GM23338 (cell line): ENCODE data around the gene ABL1. TPM values are rescaled to one million over a fixed set of nuclear protein-coding genes. Genes with fewer than 3 reads are reported as not detected.

Experiments
- ATAC-seq: fragments of 200-7000 bp; cut with Tn5 transposase; 3 replicates; pipeline ENCODE4 v1.9.1; 2020
- DNase-seq: peaks from one replicate; pipeline ENCODE4 v3.0.0-alpha.2; 2015; ENCODE audit warnings: low spot score
- H2AFZ ChIP-seq: fragments of 200-600 bp; sonication (generic); 2 replicates; pipeline ENCODE4 v1.8.0; 2016; ENCODE audit warnings: antibody characterized with exemption, mild to moderate bottlenecking, moderate library complexity
- H3F3A ChIP-seq: fragments of 200-600 bp; sonication (generic); replicated peaks from 2 replicates; pipeline ENCODE4 v1.8.0; 2017; ENCODE audit warnings: antibody characterized with exemption, mixed run types, low read depth
- H3K27ac ChIP-seq: fragments of 200-600 bp; sonication (generic); 2 replicates; pipeline ENCODE4 v1.6.1; 2016; ENCODE audit warnings: low read depth
- H3K27me3 ChIP-seq: fragments of 200-600 bp; sonication (generic); 2 replicates; pipeline ENCODE4 v1.8.0; 2016; ENCODE audit warnings: mild to moderate bottlenecking, mixed run types, moderate library complexity; ENCODE audit not compliant: insufficient read depth
- H3K36me3 ChIP-seq: fragments of 200-600 bp; sonication (generic); 2 replicates; pipeline ENCODE4 v1.8.0; 2016; ENCODE audit warnings: mild to moderate bottlenecking; ENCODE audit not compliant: insufficient read depth
- H3K4me1 ChIP-seq: fragments of 200-600 bp; sonication (generic); 2 replicates; pipeline ENCODE4 v1.8.0; 2016; ENCODE audit warnings: mild to moderate bottlenecking, moderate library complexity; ENCODE audit not compliant: insufficient read depth
- H3K4me2 ChIP-seq: fragments of 200-600 bp; sonication (generic); 2 replicates; pipeline ENCODE4 v1.7.1; 2017; ENCODE audit warnings: mixed run types
- H3K4me3 ChIP-seq: fragments of 200-600 bp; sonication (generic); 2 replicates; pipeline ENCODE4 v1.6.1; 2016; ENCODE audit warnings: mixed run types
- H3K79me2 ChIP-seq: fragments of 200-600 bp; sonication (generic); replicated peaks from 2 replicates; pipeline ENCODE4 v1.8.0; 2017; ENCODE audit warnings: mild to moderate bottlenecking; ENCODE audit not compliant: insufficient read depth
- H3K9me2 ChIP-seq: fragments of 200-600 bp; sonication (generic); 2 replicates; pipeline ENCODE4 v1.8.0; 2017; ENCODE audit not compliant: insufficient read depth
- H4K20me1 ChIP-seq: fragments of 200-600 bp; sonication (generic); replicated peaks from 2 replicates; pipeline ENCODE4 v1.8.0; 2017; ENCODE audit warnings: mild to moderate bottlenecking; ENCODE audit not compliant: insufficient read depth
- H3K27ac Mint-ChIP-seq: 2 replicates; pipeline ENCODE4 v1.8.0; 2020; ENCODE audit warnings: inconsistent platforms, mild to moderate bottlenecking, moderate library complexity, mixed read lengths
- H3K27me3 Mint-ChIP-seq: 3 replicates; pipeline ENCODE4 v1.8.0; 2022; ENCODE audit warnings: low read depth, mild to moderate bottlenecking, moderate library complexity, mixed read lengths, inconsistent platforms; ENCODE audit not compliant: insufficient read depth, poor library complexity
- H3K36me3 Mint-ChIP-seq: 3 replicates; pipeline ENCODE4 v1.8.0; 2021; ENCODE audit warnings: low read depth, mild to moderate bottlenecking, inconsistent platforms, moderate library complexity, mixed read lengths
- H3K4me1 Mint-ChIP-seq: 3 replicates; pipeline ENCODE4 v1.8.0; 2020; ENCODE audit warnings: mild to moderate bottlenecking, inconsistent platforms, mixed read lengths
- H3K4me3 Mint-ChIP-seq: 3 replicates; pipeline ENCODE4 v1.8.0; 2021; ENCODE audit warnings: moderate library complexity, mild to moderate bottlenecking, inconsistent platforms, mixed read lengths
- H3K9me3 Mint-ChIP-seq: 3 replicates; pipeline ENCODE4 v1.8.0; 2020; ENCODE audit warnings: moderate library complexity, mild to moderate bottlenecking, inconsistent platforms, mixed read lengths
- CREB1 ChIP-seq: fragments of 250-450 bp; sonication (Bioruptor Pico); IDR thresholded peaks from 2 replicates; pipeline ENCODE4 v1.5.0; 2020; ENCODE audit warnings: low read depth, mild to moderate bottlenecking, moderate library complexity
- EZH2 ChIP-seq: fragments of 200-600 bp; sonication (generic); IDR thresholded peaks from one replicate; pipeline ENCODE4 v1.8.0; 2017; ENCODE audit warnings: antibody characterized with exemption, mild to moderate bottlenecking, low read depth; ENCODE audit not compliant: unreplicated experiment
- EZH2phosphoT487 ChIP-seq: fragments of 200-600 bp; sonication (generic); IDR thresholded peaks from one replicate; pipeline ENCODE4 v1.8.1; 2018; ENCODE audit warnings: antibody characterized with exemption; ENCODE audit not compliant: unreplicated experiment
- JUNB ChIP-seq: IDR thresholded peaks from one replicate; pipeline ENCODE4 v1.6.1; 2016; ENCODE audit warnings: antibody characterized with exemption; ENCODE audit not compliant: unreplicated experiment
- NANOG ChIP-seq: IDR thresholded peaks from 2 replicates; pipeline ENCODE4 v1.6.1; 2016; ENCODE audit warnings: antibody characterized with exemption, borderline replicate concordance
- POLR2AphosphoS5 ChIP-seq: IDR thresholded peaks from 2 replicates; pipeline ENCODE4 v1.6.1; 2016; ENCODE audit warnings: antibody characterized with exemption, low read depth
- REST ChIP-seq: IDR thresholded peaks from one replicate; pipeline ENCODE4 v1.6.1; 2018; ENCODE audit warnings: antibody characterized with exemption; ENCODE audit not compliant: unreplicated experiment
- STAT1 ChIP-seq: IDR thresholded peaks from one replicate; pipeline ENCODE4 v1.6.1; 2016; ENCODE audit warnings: antibody characterized with exemption; ENCODE audit not compliant: unreplicated experiment
- ZNF114 ChIP-seq: fragments of 250-450 bp; sonication (Bioruptor Pico); IDR thresholded peaks from 2 replicates; pipeline ENCODE4 v1.5.0; 2020; ENCODE audit warnings: mild to moderate bottlenecking, moderate library complexity
- ZNF331 ChIP-seq: fragments of 250-450 bp; sonication (Bioruptor Pico); IDR thresholded peaks from 2 replicates; pipeline ENCODE4 v1.5.0; 2020; ENCODE audit warnings: low read depth, mild to moderate bottlenecking, moderate library complexity
- ZNF462 ChIP-seq: fragments of 250-450 bp; sonication (Bioruptor Pico); IDR thresholded peaks from 2 replicates; pipeline ENCODE4 v1.5.0; 2020; ENCODE audit warnings: mild to moderate bottlenecking, moderate library complexity
- polyA plus RNA-seq: library from polyadenylated mRNA; unstranded; fragments of >200 nt; fragmentation: Nextera tagmentation; extraction: Ambion mirVana; gene quantifications from 2 replicates; pipeline ENCODE4 v1.2.1, GENCODE V29; 2016
- total RNA-seq: library from RNA; depleted of rRNA; stranded (reverse); fragments of >200 nt; shearing (Covaris generic); gene quantifications from 2 replicates; pipeline ENCODE4 v1.2.3, GENCODE V29; 2014

The ABL1 gene
- total and polyA plus RNA-seq, 2 experiments from 2014 or later: 20.7 to 85.1 TPM

GRCh38 chr9:130933114-130934046, 98.3 kb downstream of the ABL1 start:
- peak; percentile 55 for DNase-seq
- Histone ChIP-seq H3K4me1 (peaks cover 43% of the 10 kb centered on the region), H3K36me3 (no peaks in the 10 kb centered on the region), H3K9me2 (no peaks in the 10 kb centered on the region), H3F3A (peaks cover 9% of the 10 kb centered on the region; the same call in 1 of the 2 replicates), H2AFZ (peak overlapping the region; percentile 74; the same call in 1 of the 2 replicates), H3K27me3 (peaks cover 17% of the 10 kb centered on the region), H4K20me1 (no peaks in the 10 kb centered on the region), H3K79me2 (no peaks in the 10 kb centered on the region), H3K4me2 (peak overlapping the region; percentile 67), H3K4me3 (0 out of 2 replicates have a peak overlapping the region, but pooled peaks have one; percentile 26), H3K27ac (no peak overlapping the region)
- Mint-ChIP-seq H3K9me3 (no peaks in the 10 kb centered on the region; the same call in 2 of the 3 replicates), H3K4me1 (peaks cover 51% of the 10 kb centered on the region), H3K27me3 (peaks cover 41% of the 10 kb centered on the region), H3K4me3 (peak overlapping the region; percentile 24; the same call in 1 of the 3 replicates), H3K36me3 (no peaks in the 10 kb centered on the region; the same call in 2 of the 3 replicates), H3K27ac (no peak overlapping the region)
- TF ChIP-seq POLR2AphosphoS5: no peak
- TF ChIP-seq NANOG: no peak
- peak; percentile 5 for ATAC-seq

GRCh38 chr9:130934246-130934645, 99.2 kb downstream of the ABL1 start:
- Histone ChIP-seq H3K4me1 (peaks cover 43% of the 10 kb centered on the region), H3K9me2 (no peaks in the 10 kb centered on the region), H3K4me2 (peak overlapping the region; percentile 60; the same call in 1 of the 2 replicates), H3K27ac (no peak overlapping the region), H3K4me3 (no peak overlapping the region), H3F3A (peaks cover 9% of the 10 kb centered on the region; the same call in 1 of the 2 replicates), H4K20me1 (no peaks in the 10 kb centered on the region), H2AFZ (no peak overlapping the region), H3K79me2 (no peaks in the 10 kb centered on the region), H3K36me3 (no peaks in the 10 kb centered on the region), H3K27me3 (peaks cover 24% of the 10 kb centered on the region)
- H3K27ac Mint-ChIP-seq: no peak overlapping the region
- H3K27me3 Mint-ChIP-seq: peaks cover 44% of the 10 kb centered on the region
- no peak for DNase-seq
- ATAC-seq: no peak
- peaks cover 51% of the 10 kb centered on the region for H3K4me1 Mint-ChIP-seq
- no peak overlapping the region for H3K4me3 Mint-ChIP-seq
- H3K36me3 Mint-ChIP-seq: no peaks in the 10 kb centered on the region; the same call in 2 of the 3 replicates
- H3K9me3 Mint-ChIP-seq: no peaks in the 10 kb centered on the region; the same call in 2 of the 3 replicates
- TF ChIP-seq REST (no peak), JUNB (no peak), POLR2AphosphoS5 (no peak), NANOG (no peak), ZNF462 (no peak), EZH2phosphoT487 (no peak), CREB1 (CRISPR knock-in tag) (no peak), ZNF114 (no peak), STAT1 (no peak), ZNF331 (no peak), EZH2 (no peak)
